Lung microvascular endothelial cell (primary cell): Measurements from ENCODE around the gene RUNX1. TPM values are rescaled to one million over a fixed set of nuclear protein-coding genes. Genes with fewer than 3 reads are reported as not detected.
A peak's percentile ranks its signal among the peaks of the same experiment; 100 is the strongest.

Experiments
- DNase-seq, 2 donors: peaks; one replicate each; pipeline versions ENCODE4 v3.0.0 to v3.0.0-alpha.2; 2010; ENCODE audit warnings: low read depth in 2 of 2
- total RNA-seq: library from RNA; depleted of rRNA; stranded (reverse); fragments of >200 nt; gene quantifications from 2 replicates; pipeline ENCODE4 v1.2.1, GENCODE V29; 2014

RUNX1 gene
- total RNA-seq = 0.20 and 1.1 TPM in 2 replicates

DNA sequence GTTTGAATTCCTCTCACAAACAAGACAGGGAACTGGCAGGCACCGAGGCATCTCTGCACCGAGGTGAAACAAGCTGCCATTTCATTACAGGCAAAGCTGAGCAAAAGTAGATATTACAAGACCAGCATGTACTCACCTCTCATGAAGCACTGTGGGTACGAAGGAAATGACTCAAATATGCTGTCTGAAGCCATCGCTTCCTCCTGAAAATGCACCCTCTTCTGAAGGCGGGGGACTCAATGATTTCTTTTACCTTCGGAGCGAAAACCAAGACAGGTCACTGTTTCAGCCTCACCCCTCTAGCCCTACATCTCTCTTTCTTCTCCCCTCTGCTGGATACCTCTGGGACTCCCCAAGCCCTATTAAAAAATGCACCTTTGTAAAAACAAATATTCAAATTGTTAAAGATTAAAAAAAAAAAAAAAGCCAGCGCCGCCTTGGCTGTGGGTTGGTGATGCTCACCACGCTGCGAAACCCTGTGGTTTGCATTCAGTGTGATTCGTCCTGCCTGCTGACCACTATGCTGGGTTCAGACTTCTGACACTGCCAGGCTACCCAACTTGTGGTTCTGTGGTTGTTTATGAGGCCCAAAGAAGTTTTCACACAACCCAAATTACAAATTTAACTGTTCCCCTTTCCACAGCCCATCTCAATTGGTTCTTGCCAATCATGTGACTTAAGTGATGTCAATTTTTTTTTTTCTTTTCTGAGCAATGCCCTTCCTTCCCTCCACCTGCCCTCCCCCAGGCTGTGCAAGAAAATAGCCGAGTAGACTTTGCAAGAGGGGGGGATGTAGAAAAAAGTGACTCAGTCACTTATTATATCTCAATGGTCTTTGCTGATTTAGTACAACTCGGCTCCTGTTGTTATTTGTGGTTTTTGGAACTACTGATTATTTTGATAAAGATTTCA is at the start of gene RUNX1:
Gene RUNX1 (minus strand): TSS at position 597 of the 912 bp plus-strand sequence.
- peak in 1 of 2 donors; percentile 85 for DNase-seq

DNA sequence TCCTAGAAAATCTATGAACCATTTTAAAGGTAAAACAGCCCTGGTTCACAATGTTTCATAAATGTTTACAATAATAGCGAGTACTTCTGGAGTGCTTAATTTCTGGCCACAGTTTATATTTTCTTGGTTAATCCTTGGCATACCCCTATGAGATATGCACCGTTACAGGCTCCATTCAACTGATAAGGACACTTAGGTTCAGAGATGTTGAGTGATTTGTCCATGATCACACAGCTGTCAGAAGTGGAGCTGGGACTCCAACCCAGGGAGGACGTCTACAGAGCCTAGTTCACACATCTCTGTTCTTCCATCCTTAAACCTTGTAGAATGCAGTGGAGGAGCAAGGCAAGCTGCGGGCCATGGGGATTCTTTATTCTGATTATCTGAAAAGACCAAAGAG is 48.4 kb upstream of the RUNX1 start:
- no peak for DNase-seq

DNA sequence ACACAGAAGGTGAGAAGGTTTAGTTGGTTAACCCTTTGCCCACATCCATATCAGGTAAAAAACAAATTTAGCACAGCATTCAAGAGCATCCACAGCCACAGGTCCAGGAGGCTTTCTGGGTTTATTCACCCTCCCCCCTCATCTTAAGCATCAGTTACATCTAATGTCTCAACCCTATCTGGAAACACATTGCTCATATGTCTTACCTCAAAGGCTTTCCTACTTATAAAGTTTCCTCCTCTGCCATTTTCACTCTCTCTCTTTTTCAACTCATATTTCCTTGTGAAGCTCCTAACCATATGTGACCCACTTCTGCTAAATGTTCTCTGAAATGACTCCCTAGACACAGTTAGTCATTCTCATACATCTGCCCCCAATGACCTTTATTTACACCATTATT is 47.9 kb upstream of the RUNX1 start:
- no peak for DNase-seq

DNA sequence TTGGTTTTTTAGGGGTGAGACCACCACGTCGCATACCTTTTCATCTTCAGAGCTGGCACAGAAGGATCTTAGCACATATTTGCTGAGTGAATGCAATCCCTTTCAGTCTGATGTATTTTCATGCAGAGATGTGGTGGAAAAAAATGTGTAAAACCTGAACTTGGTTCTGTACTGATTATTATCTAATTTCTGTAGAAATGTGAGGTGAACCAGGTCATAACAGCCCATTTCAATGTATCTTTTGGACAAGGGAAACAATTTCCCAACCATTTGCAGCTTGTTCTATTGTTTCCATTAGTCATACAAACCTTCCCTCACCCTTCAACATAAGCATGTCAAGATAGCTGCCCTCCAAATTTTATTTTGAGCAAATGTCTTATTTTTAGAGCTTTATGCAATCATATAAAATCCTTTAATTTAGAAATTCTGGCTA is 46.8 kb upstream of the RUNX1 start:
- DNase-seq = no peak

DNA sequence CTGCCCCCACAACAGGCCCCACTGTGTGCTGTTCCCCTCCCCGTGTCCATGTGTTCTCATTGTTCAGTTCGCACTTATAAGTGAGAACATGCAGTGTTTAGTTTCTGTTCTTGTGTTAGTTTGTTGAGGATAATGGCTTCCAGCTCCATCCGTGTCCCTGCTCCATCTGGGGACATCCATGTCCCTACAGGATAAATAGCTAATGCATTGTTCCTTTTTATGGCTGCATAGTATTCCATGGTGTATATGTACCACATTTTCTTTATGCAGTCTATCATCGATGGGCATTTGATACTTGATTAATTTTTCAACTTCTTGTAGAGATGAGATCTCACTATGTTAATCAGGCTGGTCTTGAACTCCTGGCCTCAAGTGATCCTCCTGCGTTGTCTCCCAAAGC is 44.4 kb upstream of the RUNX1 start:
- no peak for DNase-seq

DNA sequence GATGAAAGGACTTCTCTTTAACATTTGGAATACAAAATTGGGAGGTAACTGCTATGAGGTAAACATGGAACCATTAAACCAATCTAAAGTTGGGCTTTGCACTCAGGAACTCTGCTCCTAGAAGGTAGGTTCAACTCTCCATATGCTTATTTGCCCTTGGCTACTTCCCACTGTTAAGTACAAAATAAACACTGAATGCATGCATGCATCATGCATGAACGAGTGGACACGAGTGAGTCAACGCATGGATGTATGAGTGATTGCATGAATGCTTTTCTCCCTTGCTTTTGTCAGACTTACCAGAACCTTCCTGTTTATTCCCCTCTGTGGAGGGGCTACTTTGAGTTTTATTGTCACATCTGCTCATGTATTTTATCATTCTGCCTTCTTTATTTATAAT is 42.4 kb upstream of the RUNX1 start:
- DNase-seq = no peak

DNA sequence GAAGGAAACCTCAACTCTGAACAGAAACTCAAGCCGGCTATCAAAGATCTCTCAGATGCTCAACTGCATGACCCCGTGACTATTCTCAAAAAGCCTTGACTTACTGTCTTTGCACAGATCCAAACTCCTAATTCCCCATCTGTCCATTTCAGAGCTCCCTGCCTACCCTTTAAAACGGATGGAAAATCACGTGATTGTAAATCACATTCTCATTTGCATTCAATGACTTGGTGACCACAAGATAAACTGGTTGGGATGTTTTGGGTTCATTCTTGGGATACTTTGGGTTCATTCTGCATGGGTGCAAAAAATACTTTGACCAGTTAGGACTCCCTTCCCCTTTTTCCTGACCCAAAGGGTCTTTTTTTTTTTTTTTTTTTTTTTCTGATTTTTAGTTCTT is 41.3 kb upstream of the RUNX1 start:
- DNase-seq = no peak

DNA sequence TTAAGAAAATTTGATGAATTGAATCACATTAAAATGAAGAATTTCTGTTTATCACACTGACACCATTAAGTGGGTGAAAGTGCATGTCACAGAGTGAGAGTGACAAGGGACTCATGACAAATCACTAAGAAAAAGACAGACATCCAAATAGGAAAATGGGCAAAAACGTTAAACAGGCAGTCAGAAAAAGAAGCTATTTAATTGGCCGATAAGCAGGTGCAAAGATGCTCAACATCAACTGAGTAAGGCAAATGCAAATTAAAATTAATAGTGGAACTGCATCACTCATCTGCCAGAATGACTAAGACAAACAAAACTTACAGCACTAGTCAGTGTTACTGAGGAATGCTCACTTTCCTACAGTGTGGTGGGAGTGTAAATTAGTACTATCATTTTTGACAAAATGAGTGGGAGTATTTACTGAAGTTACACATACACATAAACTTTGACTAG is 39.2 kb upstream of the RUNX1 start:
- DNase-seq = no peak

DNA sequence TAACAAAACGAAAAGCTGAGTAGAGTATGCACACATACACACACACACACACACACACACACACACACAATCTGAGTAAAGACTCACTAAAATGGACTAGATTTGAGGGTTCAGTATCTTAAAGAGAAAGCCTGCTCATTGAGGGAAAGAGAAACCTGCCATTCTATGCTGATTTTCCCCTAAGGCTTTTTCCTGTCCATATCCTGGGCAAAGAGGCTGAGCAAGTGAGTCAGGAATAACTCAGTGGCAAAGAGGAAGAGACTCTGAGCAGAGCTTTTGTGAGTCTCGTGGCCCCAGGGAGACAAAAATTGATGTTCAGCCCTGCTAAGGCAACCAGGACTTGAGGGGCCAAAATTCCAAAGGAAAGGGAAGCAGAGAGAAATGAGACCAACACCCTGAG is 37.3 kb upstream of the RUNX1 start:
- DNase-seq = peak in 1 of 2 donors; percentile 77

DNA sequence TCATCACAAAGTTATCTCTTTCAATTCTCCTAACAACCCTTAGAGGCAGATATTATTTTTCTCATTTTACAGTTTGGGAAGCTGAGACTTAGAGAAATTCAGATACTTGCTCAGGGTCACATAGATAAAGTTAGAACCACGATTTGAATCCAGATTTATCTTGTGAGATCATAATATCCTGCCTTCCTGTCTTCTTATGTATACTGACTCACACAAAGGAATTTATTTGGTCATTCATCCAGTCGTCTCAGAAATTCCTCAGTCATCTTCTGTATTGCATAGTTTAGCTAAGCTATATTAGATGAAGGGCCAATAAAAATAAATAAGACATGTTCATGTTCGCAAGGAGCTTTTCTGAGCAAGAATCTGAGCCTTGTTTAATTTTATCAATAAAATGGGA is 35.8 kb upstream of the RUNX1 start:
- peak in 1 of 2 donors; percentile 88 for DNase-seq

DNA sequence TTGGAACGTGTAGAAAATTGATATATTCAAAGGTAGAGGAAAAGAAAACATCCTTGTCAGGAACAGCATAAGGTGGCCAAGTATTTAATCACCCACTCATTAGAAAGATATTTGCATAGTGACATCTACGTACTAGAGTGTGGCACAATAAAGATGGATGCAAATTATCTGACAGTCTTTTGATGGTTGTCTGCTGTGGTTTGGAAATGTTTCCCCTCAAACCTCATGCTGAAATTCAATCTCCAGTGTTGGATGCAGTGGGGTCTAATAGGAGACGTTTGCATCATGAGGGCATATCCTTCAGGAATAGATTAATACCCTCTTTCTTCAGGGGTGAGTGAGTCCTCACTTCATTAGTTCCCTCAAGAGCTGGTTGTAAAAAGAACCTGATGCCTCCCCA is 34.1 kb upstream of the RUNX1 start:
- DNase-seq = no peak

DNA sequence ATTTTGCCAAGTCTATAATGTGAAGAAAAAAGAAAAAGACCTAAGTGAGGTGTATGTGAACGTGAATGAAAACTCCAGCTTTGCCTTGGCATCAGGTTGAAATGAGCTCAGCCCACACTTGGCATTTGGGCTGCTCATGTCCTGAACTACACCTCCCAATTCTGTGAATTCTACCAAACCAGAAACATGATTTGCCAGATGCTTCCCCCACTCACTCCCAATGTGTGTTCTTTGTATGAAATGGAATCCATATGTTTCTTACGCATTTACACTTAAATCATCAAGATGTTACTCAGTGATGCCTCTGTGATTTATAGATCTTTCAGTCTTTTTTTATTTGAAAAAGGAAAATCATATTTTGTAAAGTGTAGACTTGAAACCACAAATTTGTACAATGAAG is 32.8 kb upstream of the RUNX1 start:
- DNase-seq = no peak

DNA sequence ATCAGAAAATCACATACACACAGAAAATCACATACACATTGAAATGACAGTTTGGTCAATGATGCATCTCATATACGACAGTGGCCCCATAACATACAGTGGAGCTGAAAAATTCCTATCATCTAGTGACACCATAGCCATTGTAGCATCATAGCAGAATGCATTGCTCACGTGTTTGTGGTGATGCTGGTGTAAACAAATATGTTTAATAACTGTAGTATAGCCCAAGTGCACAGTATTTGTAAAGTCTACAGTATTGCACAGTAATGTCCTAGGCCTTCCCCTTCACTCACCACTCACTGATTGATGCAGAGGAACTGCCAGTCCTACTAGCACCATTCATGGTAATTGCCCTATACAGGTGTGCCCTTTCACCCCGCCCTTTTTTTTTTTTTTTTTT is 30.1 kb upstream of the RUNX1 start:
- DNase-seq = no peak

DNA sequence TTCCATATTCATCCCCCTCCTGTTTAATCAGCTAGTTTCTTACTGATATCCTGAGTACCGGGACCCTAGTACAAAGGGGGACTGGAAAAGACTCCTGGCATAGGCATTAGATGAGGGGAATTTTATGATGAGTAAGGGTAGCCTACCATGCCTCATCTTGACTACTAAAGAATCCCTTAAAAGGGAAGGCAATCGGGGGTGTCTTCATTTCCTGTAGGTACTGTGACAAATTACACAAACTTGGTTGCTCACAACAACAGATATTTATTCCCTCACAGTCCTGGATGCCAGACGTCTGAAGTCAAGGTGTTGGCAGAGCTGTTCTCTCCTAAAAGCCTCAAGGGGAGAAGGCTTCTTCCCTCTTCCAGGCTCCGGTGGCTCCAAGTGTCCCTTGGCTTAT is 28.9 kb upstream of the RUNX1 start:
- peak in 1 of 2 donors; percentile 14 for DNase-seq

DNA sequence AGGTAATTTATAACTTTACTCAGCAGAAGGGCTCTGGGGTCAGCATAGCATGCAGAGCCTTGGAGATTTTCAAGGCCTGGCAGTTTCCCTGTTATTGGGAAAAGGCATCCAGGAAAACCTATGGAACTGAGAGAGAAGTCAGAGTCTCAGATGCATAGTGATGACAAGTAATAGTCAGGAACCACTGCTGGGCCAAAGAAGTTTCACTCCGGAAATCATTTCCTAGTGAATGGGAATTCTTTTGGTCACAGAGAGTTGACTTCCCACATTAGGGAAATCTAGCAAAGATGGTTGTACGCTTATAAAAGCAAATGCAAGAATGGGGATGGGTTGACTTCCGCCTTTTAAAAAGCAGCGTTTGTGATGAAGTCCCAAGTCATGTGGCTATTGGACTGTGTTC is 28.4 kb upstream of the RUNX1 start:
- no peak for DNase-seq

DNA sequence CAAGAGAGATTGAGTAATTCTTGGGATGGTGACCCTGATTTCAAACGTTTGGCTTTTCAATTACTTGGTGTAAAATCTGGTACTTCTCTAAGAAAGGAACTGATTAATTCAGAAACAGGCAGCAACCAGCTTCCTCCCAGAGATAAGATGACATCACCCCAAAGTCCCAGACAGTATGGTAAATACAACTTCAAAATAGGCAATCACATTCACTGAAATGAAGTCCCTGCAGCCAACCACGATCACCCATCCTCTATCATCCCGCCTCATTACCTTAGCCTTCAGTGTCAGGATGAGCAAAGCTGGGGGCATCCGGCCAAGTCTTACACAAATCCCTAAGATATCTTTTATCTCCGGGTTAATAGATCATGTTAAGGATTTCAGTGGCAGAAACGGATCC is 26.4 kb upstream of the RUNX1 start:
- DNase-seq = peak in 1 of 2 donors; percentile 74

DNA sequence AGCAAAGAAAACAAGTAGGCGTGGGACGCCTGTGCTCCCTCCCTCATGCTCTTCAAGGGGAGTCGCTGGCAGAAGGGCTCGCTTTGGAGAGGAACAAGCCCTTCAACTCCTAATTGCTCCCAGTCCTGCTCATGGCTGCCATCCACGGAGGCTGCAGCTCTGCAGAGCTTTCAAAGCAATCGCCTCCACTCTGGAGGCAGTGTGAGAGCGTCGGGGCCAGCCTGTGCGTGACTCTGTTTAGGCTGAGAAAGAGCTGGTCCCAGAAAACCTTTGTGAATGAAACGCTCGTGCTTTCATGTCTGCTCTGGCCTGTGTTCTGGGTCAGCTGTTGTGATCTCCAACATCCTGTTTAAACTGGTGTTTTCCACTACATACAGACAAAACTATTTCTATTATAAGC is 23.9 kb upstream of the RUNX1 start:
- DNase-seq = peak; percentile 78 to 80

DNA sequence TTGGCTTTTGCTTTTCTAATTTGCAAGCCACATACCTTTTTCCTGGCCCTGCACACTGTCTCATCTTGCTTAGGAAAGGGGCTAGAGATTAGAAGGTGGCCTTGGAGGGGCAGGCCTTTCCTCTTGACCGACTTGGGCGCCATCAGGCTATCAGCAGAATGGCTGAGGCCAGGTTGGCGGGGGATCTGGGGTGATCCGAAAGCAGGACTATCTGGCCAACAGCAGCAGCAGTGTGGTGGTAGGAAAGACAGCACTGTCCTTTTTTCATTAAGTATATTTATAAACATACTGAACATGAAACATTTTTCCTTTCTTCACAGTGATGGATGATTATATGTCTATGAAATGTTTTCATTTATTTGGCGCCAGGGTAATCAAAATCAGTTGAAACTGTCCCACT is 23.5 kb upstream of the RUNX1 start:
- DNase-seq = no peak

DNA sequence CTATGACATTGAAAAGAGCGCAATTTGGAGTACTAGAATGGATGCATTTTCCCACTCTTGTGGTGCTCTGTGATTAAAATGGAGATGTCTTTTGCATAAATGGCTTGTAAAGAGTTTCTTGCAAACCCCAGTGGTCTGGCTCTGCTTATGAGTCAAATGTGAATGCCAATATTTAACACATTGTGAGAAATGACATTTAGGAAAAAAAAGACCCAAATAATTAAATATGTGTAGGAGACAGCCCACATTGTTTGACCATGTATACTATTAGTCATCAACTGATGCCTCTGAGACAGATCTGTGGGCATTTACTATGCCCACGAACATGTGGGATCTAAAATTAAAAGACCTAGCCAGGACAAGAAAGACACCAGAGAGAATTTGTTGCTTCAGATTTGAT is 22.2 kb upstream of the RUNX1 start:
- DNase-seq = no peak

DNA sequence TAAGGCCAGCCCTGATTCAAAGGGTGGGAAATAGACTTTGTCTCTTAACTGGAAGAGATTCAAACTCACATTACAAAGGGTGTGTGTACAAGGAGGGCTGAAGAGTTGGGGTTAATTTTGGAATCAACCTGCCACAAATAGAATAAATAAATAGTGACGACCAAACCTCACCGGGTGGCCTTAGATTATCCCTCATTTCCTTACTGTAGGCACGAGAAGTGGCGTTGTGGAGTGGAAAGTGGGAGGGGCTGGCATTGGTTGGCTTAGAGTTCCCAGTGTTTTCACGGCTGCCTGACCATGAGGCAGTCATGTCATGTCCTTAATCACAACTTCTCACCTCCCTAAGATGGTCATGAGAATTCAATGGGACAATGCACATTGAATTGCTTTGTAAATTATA is 21.3 kb upstream of the RUNX1 start:
- DNase-seq = no peak

DNA sequence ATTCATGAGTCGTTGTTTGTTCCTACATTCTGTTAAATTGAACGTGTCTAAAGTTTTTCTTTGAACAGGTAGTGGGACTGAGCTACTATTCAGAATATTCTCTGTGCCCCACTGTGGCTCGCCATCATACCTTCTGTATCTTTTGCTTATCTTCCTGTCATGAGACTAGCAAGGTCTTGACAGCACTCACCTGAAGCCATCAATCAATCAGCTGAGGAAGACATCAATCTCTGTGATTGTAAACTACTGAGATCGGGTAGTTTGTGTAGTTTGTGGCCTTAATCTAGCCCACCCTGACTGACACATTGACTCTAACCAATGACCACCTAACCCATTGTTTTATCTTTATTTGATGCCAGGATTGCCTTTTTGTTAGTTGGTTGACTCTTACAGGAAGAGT is 17.7 kb upstream of the RUNX1 start:
- DNase-seq = no peak

DNA sequence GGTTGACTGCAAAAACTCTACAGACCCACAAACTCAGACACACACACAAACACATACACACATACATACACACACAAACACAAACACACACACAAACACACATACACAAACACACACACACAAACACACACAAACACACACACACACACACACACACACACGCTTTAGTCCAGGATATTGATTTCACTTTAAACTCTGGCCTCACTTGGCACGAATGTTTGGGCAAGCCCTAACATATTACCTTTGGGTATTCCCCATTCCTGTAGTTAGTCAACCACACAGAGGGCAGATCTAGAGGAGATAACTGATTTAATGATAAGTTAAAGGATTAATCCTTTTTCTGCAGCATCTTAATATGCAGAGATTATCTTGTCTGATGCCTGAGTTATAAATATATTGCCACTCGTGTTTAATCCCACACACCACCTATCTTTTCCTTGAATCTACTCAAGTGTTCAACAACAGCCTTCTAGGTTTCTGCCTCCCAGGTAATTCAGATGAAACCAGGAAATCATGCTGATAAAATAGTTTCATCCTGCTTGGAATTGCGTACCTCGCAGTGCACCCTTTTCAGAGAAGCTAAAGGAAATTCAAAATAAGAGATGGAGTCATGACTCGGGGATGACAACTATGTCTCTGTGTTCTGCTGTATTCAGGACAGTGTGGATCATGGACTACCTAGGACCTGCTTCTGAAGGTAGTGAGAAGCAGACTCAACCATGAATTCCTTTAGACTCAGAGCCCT is 14.5 kb upstream of the RUNX1 start:
- DNase-seq = no peak

DNA sequence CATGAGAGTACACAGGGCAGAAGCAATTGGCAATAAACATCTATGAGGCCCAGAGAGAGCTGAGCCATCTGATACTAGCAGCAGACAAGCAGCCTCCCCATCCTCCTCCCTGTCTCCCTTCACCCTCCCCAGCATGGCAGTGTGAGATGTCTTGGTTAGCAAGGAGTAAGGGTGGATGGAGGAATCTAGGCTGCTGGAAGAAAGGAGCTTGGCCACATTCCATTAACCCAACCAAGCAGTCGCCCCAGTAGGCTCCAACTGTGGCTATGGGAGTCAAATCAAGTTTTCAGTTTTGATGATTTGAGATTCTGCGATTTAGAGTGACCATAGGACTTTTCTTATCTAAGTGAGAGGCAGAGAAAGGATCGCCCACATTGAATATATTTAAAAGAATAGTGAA is 12.9 kb upstream of the RUNX1 start:
- no peak for DNase-seq
